GM23338 (cell line): Measurements from ENCODE around the gene GPR142.

Experiments
- CREB1 ChIP-seq: fragments of 250-450 bp; sonication (Bioruptor Pico); IDR thresholded peaks from 2 replicates; pipeline ENCODE4 v1.5.0; 2020; ENCODE audit warnings: low read depth, mild to moderate bottlenecking, moderate library complexity
- EZH2 ChIP-seq: fragments of 200-600 bp; sonication (generic); IDR thresholded peaks from one replicate; pipeline ENCODE4 v1.8.0; 2017; ENCODE audit warnings: antibody characterized with exemption, mild to moderate bottlenecking, low read depth; ENCODE audit not compliant: unreplicated experiment
- JUNB ChIP-seq: IDR thresholded peaks from one replicate; pipeline ENCODE4 v1.6.1; 2016; ENCODE audit warnings: antibody characterized with exemption; ENCODE audit not compliant: unreplicated experiment
- NANOG ChIP-seq: IDR thresholded peaks from 2 replicates; pipeline ENCODE4 v1.6.1; 2016; ENCODE audit warnings: antibody characterized with exemption, borderline replicate concordance
- POLR2AphosphoS5 ChIP-seq: IDR thresholded peaks from 2 replicates; pipeline ENCODE4 v1.6.1; 2016; ENCODE audit warnings: antibody characterized with exemption, low read depth
- ZNF331 ChIP-seq: fragments of 250-450 bp; sonication (Bioruptor Pico); IDR thresholded peaks from 2 replicates; pipeline ENCODE4 v1.5.0; 2020; ENCODE audit warnings: low read depth, mild to moderate bottlenecking, moderate library complexity
- TF ChIP-seq, protein P1 (sequence below), 2 experiments: fragments of 200-600 bp in 1 of 2; sonication (generic) in 1 of 2; conservative IDR thresholded peaks; 2 replicates each; pipeline versions ENCODE4 v1.5.1 to v1.6.1; 2016 to 2017; ENCODE audit warnings: antibody characterized with exemption in 2 of 2, low read depth in 2 of 2, mild to moderate bottlenecking in 2 of 2, moderate library complexity in 1 of 2
- TF ChIP-seq, protein P2 (sequence below): IDR thresholded peaks from one replicate; pipeline ENCODE4 v1.6.1; 2018; ENCODE audit warnings: antibody characterized with exemption; ENCODE audit not compliant: unreplicated experiment

GRCh38 chr17:74337834-74338500, 29.3 kb upstream of the GPR142 start:
- TF ChIP-seq, protein P1, sequence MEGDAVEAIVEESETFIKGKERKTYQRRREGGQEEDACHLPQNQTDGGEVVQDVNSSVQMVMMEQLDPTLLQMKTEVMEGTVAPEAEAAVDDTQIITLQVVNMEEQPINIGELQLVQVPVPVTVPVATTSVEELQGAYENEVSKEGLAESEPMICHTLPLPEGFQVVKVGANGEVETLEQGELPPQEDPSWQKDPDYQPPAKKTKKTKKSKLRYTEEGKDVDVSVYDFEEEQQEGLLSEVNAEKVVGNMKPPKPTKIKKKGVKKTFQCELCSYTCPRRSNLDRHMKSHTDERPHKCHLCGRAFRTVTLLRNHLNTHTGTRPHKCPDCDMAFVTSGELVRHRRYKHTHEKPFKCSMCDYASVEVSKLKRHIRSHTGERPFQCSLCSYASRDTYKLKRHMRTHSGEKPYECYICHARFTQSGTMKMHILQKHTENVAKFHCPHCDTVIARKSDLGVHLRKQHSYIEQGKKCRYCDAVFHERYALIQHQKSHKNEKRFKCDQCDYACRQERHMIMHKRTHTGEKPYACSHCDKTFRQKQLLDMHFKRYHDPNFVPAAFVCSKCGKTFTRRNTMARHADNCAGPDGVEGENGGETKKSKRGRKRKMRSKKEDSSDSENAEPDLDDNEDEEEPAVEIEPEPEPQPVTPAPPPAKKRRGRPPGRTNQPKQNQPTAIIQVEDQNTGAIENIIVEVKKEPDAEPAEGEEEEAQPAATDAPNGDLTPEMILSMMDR (conservative IDR thresholded peaks at IDR 0.05; ENCODE audit: low read depth in 2 of 2), result no peak
- TF ChIP-seq EZH2 (no peak), POLR2AphosphoS5 (no peak), NANOG (no peak), ZNF331 (CRISPR knock-in tag) (no peak), JUNB (no peak), CREB1 (CRISPR knock-in tag) (no peak)
- TF ChIP-seq, protein P2, sequence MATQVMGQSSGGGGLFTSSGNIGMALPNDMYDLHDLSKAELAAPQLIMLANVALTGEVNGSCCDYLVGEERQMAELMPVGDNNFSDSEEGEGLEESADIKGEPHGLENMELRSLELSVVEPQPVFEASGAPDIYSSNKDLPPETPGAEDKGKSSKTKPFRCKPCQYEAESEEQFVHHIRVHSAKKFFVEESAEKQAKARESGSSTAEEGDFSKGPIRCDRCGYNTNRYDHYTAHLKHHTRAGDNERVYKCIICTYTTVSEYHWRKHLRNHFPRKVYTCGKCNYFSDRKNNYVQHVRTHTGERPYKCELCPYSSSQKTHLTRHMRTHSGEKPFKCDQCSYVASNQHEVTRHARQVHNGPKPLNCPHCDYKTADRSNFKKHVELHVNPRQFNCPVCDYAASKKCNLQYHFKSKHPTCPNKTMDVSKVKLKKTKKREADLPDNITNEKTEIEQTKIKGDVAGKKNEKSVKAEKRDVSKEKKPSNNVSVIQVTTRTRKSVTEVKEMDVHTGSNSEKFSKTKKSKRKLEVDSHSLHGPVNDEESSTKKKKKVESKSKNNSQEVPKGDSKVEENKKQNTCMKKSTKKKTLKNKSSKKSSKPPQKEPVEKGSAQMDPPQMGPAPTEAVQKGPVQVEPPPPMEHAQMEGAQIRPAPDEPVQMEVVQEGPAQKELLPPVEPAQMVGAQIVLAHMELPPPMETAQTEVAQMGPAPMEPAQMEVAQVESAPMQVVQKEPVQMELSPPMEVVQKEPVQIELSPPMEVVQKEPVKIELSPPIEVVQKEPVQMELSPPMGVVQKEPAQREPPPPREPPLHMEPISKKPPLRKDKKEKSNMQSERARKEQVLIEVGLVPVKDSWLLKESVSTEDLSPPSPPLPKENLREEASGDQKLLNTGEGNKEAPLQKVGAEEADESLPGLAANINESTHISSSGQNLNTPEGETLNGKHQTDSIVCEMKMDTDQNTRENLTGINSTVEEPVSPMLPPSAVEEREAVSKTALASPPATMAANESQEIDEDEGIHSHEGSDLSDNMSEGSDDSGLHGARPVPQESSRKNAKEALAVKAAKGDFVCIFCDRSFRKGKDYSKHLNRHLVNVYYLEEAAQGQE, result no peak
